HG03108 (cell line): ENCODE data around the gene ASB13.

Source experiments
- ATAC-seq: cut with Tn5 transposase; IDR thresholded peaks from one replicate; pipeline ENCODE4 v1.9.1; 2021; ENCODE audit warnings: moderate library complexity; ENCODE audit not compliant: unreplicated experiment

The ASB13 gene

GRCh38 chr10:5666008-5666840, at the start of gene ASB13:
ASB13 (minus strand) TSS chr10:5666595; CDS start chr10:5666551, 44 bp downstream.
- peak; percentile 62 for ATAC-seq

GRCh38 chr10:5711642-5712041, 45.2 kb upstream of the ASB13 start:
- ATAC-seq = no peak

- no peak for ATAC-seq
Observed at GRCh38 chr10:5710859-5711258, 44.5 kb upstream of the ASB13 start.

GRCh38 chr10:5709865-5710264, 43.5 kb upstream of the ASB13 start:
- no peak for ATAC-seq

GRCh38 chr10:5708356-5708755, 42.0 kb upstream of the ASB13 start:
- ATAC-seq = no peak

GRCh38 chr10:5698062-5698461, 31.7 kb upstream of the ASB13 start:
- ATAC-seq = no peak

GRCh38 chr10:5697342-5697741, 30.9 kb upstream of the ASB13 start:
- no peak for ATAC-seq

GRCh38 chr10:5694573-5694972, 28.2 kb upstream of the ASB13 start:
- ATAC-seq = no peak

- ATAC-seq = peak; percentile 73
Observed at GRCh38 chr10:5692461-5693358, 26.3 kb upstream of the ASB13 start.

GRCh38 chr10:5691786-5692185, 25.4 kb upstream of the ASB13 start:
- no peak for ATAC-seq

- no peak for ATAC-seq
Observed at GRCh38 chr10:5688587-5688986, 22.2 kb upstream of the ASB13 start.

- no peak for ATAC-seq
Observed at GRCh38 chr10:5685764-5686240, 19.4 kb upstream of the ASB13 start.

- peak; percentile 26 for ATAC-seq
Observed at GRCh38 chr10:5684971-5685763, 18.8 kb upstream of the ASB13 start.

GRCh38 chr10:5684318-5684970, 18.0 kb upstream of the ASB13 start, which contains the start of gene TASOR2:
TASOR2 (plus strand) TSS chr10:5684838; CDS start chr10:5720643, 35,805 bp downstream.
- ATAC-seq = peak; percentile 79

GRCh38 chr10:5683065-5683464, 16.7 kb upstream of the ASB13 start:
- no peak for ATAC-seq

- ATAC-seq = no peak
Observed at GRCh38 chr10:5681930-5682329, 15.5 kb upstream of the ASB13 start.

GRCh38 chr10:5679606-5680005, 13.2 kb upstream of the ASB13 start:
- ATAC-seq = no peak

- ATAC-seq = no peak
Observed at GRCh38 chr10:5679037-5679435, 12.6 kb upstream of the ASB13 start.

GRCh38 chr10:5678397-5679036, 12.1 kb upstream of the ASB13 start:
- ATAC-seq = no peak
